HepG2 (cell line): Measurements from ENCODE around the gene TEAD3. TPM values are rescaled to one million over a fixed set of nuclear protein-coding genes. Genes with fewer than 3 reads are reported as not detected.

Experiments used
- BRD4 ChIP-seq: sonication (generic); formaldehyde crosslinking; IDR thresholded peaks from 2 replicates; pipeline ENCODE4 v1.4.0; 2020; ENCODE audit warnings: missing genetic modification reagents
- GATAD1 ChIP-seq: IDR thresholded peaks from 2 replicates; pipeline ENCODE4 v1.6.1; 2016; ENCODE audit warnings: missing genetic modification reagents, missing compliant biosample characterization
- KDM4B ChIP-seq: sonication (generic); formaldehyde crosslinking; IDR thresholded peaks from 2 replicates; pipeline ENCODE4 v1.4.0; 2020; ENCODE audit warnings: missing genetic modification reagents
- MIXL1 ChIP-seq: IDR thresholded peaks from 2 replicates; pipeline ENCODE4 v1.6.1; 2016
- PITX1 ChIP-seq: sonication (generic); formaldehyde crosslinking; IDR thresholded peaks from 2 replicates; pipeline ENCODE4 v1.5.1; 2020; ENCODE audit warnings: mild to moderate bottlenecking, missing genetic modification reagents
- POLR2AphosphoS2 ChIP-seq: IDR thresholded peaks from 2 replicates; pipeline ENCODE4 v1.6.1; 2011; ENCODE audit warnings: low read depth, low read length, improper control_type of control experiment
- RARA ChIP-seq: IDR thresholded peaks from 2 replicates; pipeline ENCODE4 v1.6.1; 2016; ENCODE audit warnings: missing genetic modification reagents, missing compliant biosample characterization
- SAP130 ChIP-seq: IDR thresholded peaks from 2 replicates; pipeline ENCODE4 v1.6.1; 2016; ENCODE audit warnings: low read depth
- THYN1 ChIP-seq: sonication (generic); formaldehyde crosslinking; IDR thresholded peaks from 2 replicates; pipeline ENCODE4 v1.8.1; 2023; ENCODE audit warnings: low read depth, mild to moderate bottlenecking, moderate library complexity, missing genetic modification reagents, borderline replicate concordance
- XBP1 ChIP-seq: sonication (generic); formaldehyde crosslinking; IDR thresholded peaks from 2 replicates; pipeline ENCODE4 v1.5.0; 2020; ENCODE audit warnings: missing genetic modification reagents
- ZBTB26 ChIP-seq: IDR thresholded peaks from 2 replicates; pipeline ENCODE4 v1.6.1; 2016; ENCODE audit warnings: missing compliant biosample characterization, missing genetic modification reagents, borderline replicate concordance
- ZFP90 ChIP-seq: sonication (generic); formaldehyde crosslinking; IDR thresholded peaks from 2 replicates; pipeline ENCODE4 v1.8.0; 2022; ENCODE audit warnings: missing genetic modification reagents, mild to moderate bottlenecking, inconsistent platforms, borderline replicate concordance
- ZNF225 ChIP-seq: sonication (generic); formaldehyde crosslinking; IDR thresholded peaks from 2 replicates; pipeline ENCODE4 v1.4.0; 2020; ENCODE audit warnings: mild to moderate bottlenecking, missing genetic modification reagents
- ZNF232 ChIP-seq: sonication (generic); formaldehyde crosslinking; IDR thresholded peaks from 2 replicates; pipeline ENCODE4 v1.4.0; 2020; ENCODE audit warnings: missing genetic modification reagents, borderline replicate concordance
- ZNF430 ChIP-seq: sonication (generic); formaldehyde crosslinking; IDR thresholded peaks from 2 replicates; pipeline ENCODE4 v1.9.0; 2021; ENCODE audit warnings: mild to moderate bottlenecking, missing genetic modification reagents
- ZNF512B ChIP-seq: sonication (generic); formaldehyde crosslinking; IDR thresholded peaks from 2 replicates; pipeline ENCODE4 v1.5.1; 2020; ENCODE audit warnings: missing genetic modification reagents, mild to moderate bottlenecking, borderline replicate concordance
- polyA plus RNA-seq, 8 experiments: library from polyadenylated mRNA; depleted of rRNA in 3 of 8; stranded (reverse) in 7 of 8; unstranded in 1 of 8; fragments of >200 nt; fragmentation: Illumina TruSeq in 4 of 8; extraction: Trizol in 4 of 8; gene quantifications; 2 replicates each; pipeline versions ENCODE4 v1.2.1 to v1.2.3, GENCODE V29; 2011 to 2016; ENCODE audit warnings: low read depth in 4 of 8, missing spikeins in 1 of 8, mixed read lengths in 1 of 8; ENCODE audit not compliant: insufficient read depth in 1 of 8
- total RNA-seq, 5 experiments: library from RNA; depleted of rRNA; stranded (reverse); fragments of >200 nt; fragmentation: Illumina TruSeq; extraction: Trizol; gene quantifications; 2 replicates each; pipeline ENCODE4 v1.2.3, GENCODE V29; 2016; ENCODE audit warnings: low read depth in 1 of 5
- TF ChIP-seq, protein P1 (sequence below): sonication (generic); formaldehyde crosslinking; IDR thresholded peaks from 2 replicates; pipeline ENCODE4 v1.8.0; 2022; ENCODE audit warnings: mild to moderate bottlenecking, missing genetic modification reagents, moderate library complexity
- TF ChIP-seq, protein P2 (sequence below): sonication (generic); formaldehyde crosslinking; IDR thresholded peaks from 2 replicates; pipeline ENCODE4 v1.9.0; 2021; ENCODE audit warnings: missing genetic modification reagents, borderline replicate concordance
- TF ChIP-seq, protein P3 (sequence below): sonication (generic); formaldehyde crosslinking; IDR thresholded peaks from 2 replicates; pipeline ENCODE4 v1.4.0; 2020; ENCODE audit warnings: missing genetic modification reagents; ENCODE audit errors: not compliant biosample characterization

TEAD3 gene
- total and polyA plus RNA-seq, 2 of the 13 experiments (the other 11 are each of a cell fraction or from before 2014, with no cell fraction given) = 15.1 to 16.5 TPM

DNA sequence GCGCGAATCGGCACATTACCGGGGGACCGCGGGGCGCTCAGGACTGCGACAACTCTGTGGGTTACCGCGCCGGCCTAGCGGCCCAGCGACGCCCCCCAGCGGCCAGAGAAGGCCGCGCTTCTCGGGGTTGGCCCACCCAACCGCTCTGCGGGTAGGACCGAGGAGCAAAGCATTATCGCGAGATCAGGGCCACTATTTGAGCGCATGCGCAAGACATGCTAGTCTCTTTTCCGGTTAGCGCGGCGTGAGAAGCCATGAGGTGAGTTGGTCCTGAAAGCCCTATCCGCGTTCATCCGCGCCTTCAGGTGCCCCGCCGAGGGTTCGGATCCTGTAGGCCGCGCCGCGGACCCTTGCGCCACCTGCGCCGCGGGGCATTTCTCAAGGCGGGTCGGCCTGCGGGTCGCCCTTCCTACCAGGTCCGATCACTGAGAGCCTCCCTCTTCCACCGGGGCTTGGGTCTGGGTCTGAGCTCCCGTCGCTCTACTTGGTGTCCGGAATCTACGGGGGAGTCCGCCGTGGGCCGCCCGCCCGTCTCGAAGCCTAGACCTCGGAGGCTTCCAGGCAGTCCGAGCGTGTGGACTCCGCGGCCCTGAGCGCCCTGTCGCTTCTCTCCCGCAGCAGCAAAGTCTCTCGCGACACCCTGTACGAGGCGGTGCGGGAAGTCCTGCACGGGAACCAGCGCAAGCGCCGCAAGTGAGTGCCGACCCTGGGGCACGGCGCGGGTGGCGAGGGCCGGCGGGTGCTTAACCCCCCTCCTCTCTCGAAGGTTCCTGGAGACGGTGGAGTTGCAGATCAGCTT, 28.5 kb downstream of the TEAD3 start, which contains the start of gene RPL10A (continued):
- TF ChIP-seq THYN1 (0 out of 2 replicates have a peak, but pooled peaks have one; percentile 95), RARA (CRISPR knock-in tag) (peak; percentile 31; the same call in 1 of the 2 replicates), ZNF430 (CRISPR knock-in tag) (peak; percentile 99), XBP1 (CRISPR knock-in tag) (peak; percentile 74), ZNF225 (CRISPR knock-in tag) (peak; percentile 97), POLR2AphosphoS2 (peak; percentile 96), ZNF512B (CRISPR knock-in tag) (no peak; the same call in 1 of the 2 replicates), ZNF232 (CRISPR knock-in tag) (peak; percentile 85), MIXL1 (CRISPR knock-in tag) (no peak; the same call in none of the 2 replicates), KDM4B (CRISPR knock-in tag) (peak; percentile 93; the same call in 1 of the 2 replicates), PITX1 (CRISPR knock-in tag) (peak; percentile 87; the same call in 1 of the 2 replicates), BRD4 (CRISPR knock-in tag) (peak; percentile 91), ZBTB26 (CRISPR knock-in tag) (peak; percentile 87), SAP130 (CRISPR knock-in tag) (peak; percentile 95), GATAD1 (CRISPR knock-in tag) (peak; percentile 91), ZFP90 (peak; percentile 91)
- TF ChIP-seq, protein P1, sequence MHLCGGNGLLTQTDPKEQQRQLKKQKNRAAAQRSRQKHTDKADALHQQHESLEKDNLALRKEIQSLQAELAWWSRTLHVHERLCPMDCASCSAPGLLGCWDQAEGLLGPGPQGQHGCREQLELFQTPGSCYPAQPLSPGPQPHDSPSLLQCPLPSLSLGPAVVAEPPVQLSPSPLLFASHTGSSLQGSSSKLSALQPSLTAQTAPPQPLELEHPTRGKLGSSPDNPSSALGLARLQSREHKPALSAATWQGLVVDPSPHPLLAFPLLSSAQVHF (CRISPR knock-in tag) = peak; percentile 93; the same call in 1 of the 2 replicates
- TF ChIP-seq, protein P2, sequence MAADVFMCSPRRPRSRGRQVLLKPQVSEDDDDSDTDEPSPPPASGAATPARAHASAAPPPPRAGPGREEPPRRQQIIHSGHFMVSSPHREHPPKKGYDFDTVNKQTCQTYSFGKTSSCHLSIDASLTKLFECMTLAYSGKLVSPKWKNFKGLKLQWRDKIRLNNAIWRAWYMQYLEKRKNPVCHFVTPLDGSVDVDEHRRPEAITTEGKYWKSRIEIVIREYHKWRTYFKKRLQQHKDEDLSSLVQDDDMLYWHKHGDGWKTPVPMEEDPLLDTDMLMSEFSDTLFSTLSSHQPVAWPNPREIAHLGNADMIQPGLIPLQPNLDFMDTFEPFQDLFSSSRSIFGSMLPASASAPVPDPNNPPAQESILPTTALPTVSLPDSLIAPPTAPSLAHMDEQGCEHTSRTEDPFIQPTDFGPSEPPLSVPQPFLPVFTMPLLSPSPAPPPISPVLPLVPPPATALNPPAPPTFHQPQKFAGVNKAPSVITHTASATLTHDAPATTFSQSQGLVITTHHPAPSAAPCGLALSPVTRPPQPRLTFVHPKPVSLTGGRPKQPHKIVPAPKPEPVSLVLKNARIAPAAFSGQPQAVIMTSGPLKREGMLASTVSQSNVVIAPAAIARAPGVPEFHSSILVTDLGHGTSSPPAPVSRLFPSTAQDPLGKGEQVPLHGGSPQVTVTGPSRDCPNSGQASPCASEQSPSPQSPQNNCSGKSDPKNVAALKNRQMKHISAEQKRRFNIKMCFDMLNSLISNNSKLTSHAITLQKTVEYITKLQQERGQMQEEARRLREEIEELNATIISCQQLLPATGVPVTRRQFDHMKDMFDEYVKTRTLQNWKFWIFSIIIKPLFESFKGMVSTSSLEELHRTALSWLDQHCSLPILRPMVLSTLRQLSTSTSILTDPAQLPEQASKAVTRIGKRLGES (CRISPR knock-in tag) = peak; percentile 87
- TF ChIP-seq, protein P3, sequence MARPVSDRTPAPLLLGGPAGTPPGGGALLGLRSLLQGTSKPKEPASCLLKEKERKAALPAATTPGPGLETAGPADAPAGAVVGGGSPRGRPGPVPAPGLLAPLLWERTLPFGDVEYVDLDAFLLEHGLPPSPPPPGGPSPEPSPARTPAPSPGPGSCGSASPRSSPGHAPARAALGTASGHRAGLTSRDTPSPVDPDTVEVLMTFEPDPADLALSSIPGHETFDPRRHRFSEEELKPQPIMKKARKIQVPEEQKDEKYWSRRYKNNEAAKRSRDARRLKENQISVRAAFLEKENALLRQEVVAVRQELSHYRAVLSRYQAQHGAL (CRISPR knock-in tag) = peak; percentile 50
